ENCODE data around the gene RNF207. TPM values are rescaled to one million over a fixed set of nuclear protein-coding genes. Genes with fewer than 3 reads are reported as not detected.

Gene RNF207
- total RNA-seq, 2 donors from 2014 or later = 4.8 to 7.7 TPM

- H3K36me3 ChIP-seq (ENCODE audit: control insufficient read depth, insufficient read depth, low read length) = no peaks in the 10 kb centered on the region
- WGBS, 2 experiments (ENCODE audit: insufficient coverage in 1 of 2, insufficient read length in 1 of 2) = 82 to 87% methylated on average over 5 to 17 of the region's 17 CpGs
- no peak overlapping the region for H3K9ac ChIP-seq (ENCODE audit: extremely low read depth, low read length, poor library complexity, severe bottlenecking)
- no peak overlapping the region for H3K27ac Mint-ChIP-seq
- H3K9me3 Mint-ChIP-seq = no peaks in the 10 kb centered on the region
- DNase-seq = peak; percentile 83
- peak overlapping the region; percentile 40 for H3K4me3 ChIP-seq (ENCODE audit: low read length)
- H3K27me3 Mint-ChIP-seq (ENCODE audit: insufficient read depth) = peaks cover 41% of the 10 kb centered on the region
- H3K36me3 Mint-ChIP-seq (ENCODE audit: low read depth) = no peaks in the 10 kb centered on the region
- H3K27me3 ChIP-seq (ENCODE audit: control insufficient read depth, insufficient read depth, low read length, poor library complexity, severe bottlenecking) = peaks cover 40% of the 10 kb centered on the region
- peak; percentile 44 for TF ChIP-seq CTCF (conservative IDR thresholded peaks at IDR 0.05)
- no peak overlapping the region for H3K27ac ChIP-seq (ENCODE audit: low read depth, low read length)
- peak overlapping the region; percentile 41 for H3K4me3 Mint-ChIP-seq
- H3K4me1 ChIP-seq (ENCODE audit: control insufficient read depth, insufficient read depth, low read length) = no peaks in the 10 kb centered on the region
- no peaks in the 10 kb centered on the region for H3K4me1 Mint-ChIP-seq
- no peaks in the 10 kb centered on the region for H3K9me3 ChIP-seq (ENCODE audit: control insufficient read depth, low read length)
These were observed 4.0 kb downstream of the RNF207 start for GRCh38 chr1:6209661-6210580.

GRCh38 chr1:6210591-6211355 lies 4.9 kb downstream of the RNF207 start:
- WGBS, 2 experiments (ENCODE audit: insufficient coverage in 1 of 2, insufficient read length in 1 of 2) = 93 to 96% methylated on average over 5 to 28 of the region's 29 CpGs
- H3K36me3 ChIP-seq (ENCODE audit: control insufficient read depth, insufficient read depth, low read length) = no peaks in the 10 kb centered on the region
- no peak overlapping the region for H3K9ac ChIP-seq (ENCODE audit: extremely low read depth, low read length, poor library complexity, severe bottlenecking)
- no peak overlapping the region for H3K4me3 ChIP-seq (ENCODE audit: low read length)
- DNase-seq = no peak
- Mint-ChIP-seq H3K27ac (no peak overlapping the region), H3K4me1 (no peaks in the 10 kb centered on the region), H3K27me3 (ENCODE audit: insufficient read depth) (peaks cover 39% of the 10 kb centered on the region), H3K4me3 (no peak overlapping the region), H3K36me3 (ENCODE audit: low read depth) (no peaks in the 10 kb centered on the region), H3K9me3 (no peaks in the 10 kb centered on the region)
- H3K27ac ChIP-seq (ENCODE audit: low read depth, low read length) = no peak overlapping the region
- H3K27me3 ChIP-seq (ENCODE audit: control insufficient read depth, insufficient read depth, low read length, poor library complexity, severe bottlenecking) = peaks cover 35% of the 10 kb centered on the region
- no peak for TF ChIP-seq CTCF (conservative IDR thresholded peaks at IDR 0.05)
- no peaks in the 10 kb centered on the region for H3K9me3 ChIP-seq (ENCODE audit: control insufficient read depth, low read length)
- no peaks in the 10 kb centered on the region for H3K4me1 ChIP-seq (ENCODE audit: control insufficient read depth, insufficient read depth, low read length)

GRCh38 chr1:6211731-6212130 lies 5.8 kb downstream of the RNF207 start:
- DNase-seq = no peak
- Mint-ChIP-seq H3K27me3 (ENCODE audit: insufficient read depth) (peaks cover 34% of the 10 kb centered on the region), H3K36me3 (ENCODE audit: low read depth) (no peaks in the 10 kb centered on the region), H3K27ac (no peak overlapping the region), H3K4me1 (no peaks in the 10 kb centered on the region), H3K9me3 (no peaks in the 10 kb centered on the region), H3K4me3 (no peak overlapping the region)
- WGBS, 2 experiments (ENCODE audit: insufficient coverage in 1 of 2, insufficient read length in 1 of 2) = 90 to 95% methylated on average over 10 to 16 of the region's 16 CpGs
- TF ChIP-seq CTCF (conservative IDR thresholded peaks at IDR 0.05) = no peak
- H3K9ac ChIP-seq (ENCODE audit: extremely low read depth, low read length, poor library complexity, severe bottlenecking) = no peak overlapping the region
- H3K27me3 ChIP-seq (ENCODE audit: control insufficient read depth, insufficient read depth, low read length, poor library complexity, severe bottlenecking) = peaks cover 25% of the 10 kb centered on the region
- no peak overlapping the region for H3K4me3 ChIP-seq (ENCODE audit: low read length)
- H3K36me3 ChIP-seq (ENCODE audit: control insufficient read depth, insufficient read depth, low read length) = no peaks in the 10 kb centered on the region
- no peaks in the 10 kb centered on the region for H3K9me3 ChIP-seq (ENCODE audit: control insufficient read depth, low read length)
- H3K27ac ChIP-seq (ENCODE audit: low read depth, low read length) = no peak overlapping the region
- no peaks in the 10 kb centered on the region for H3K4me1 ChIP-seq (ENCODE audit: control insufficient read depth, insufficient read depth, low read length)

All from endodermal cell (in vitro differentiated cells).